ENCODE measurements around the gene CD200. TPM values are rescaled to one million over a fixed set of nuclear protein-coding genes. Genes with fewer than 3 reads are reported as not detected.

The CD200 gene
- total RNA-seq, 1 experiment from 2014 or later: not detected

- DNase-seq (ENCODE audit: low read depth): no peak
These were observed 1.1 kb upstream of the CD200 start for GRCh38 chr3:112331851-112332250.

DNA sequence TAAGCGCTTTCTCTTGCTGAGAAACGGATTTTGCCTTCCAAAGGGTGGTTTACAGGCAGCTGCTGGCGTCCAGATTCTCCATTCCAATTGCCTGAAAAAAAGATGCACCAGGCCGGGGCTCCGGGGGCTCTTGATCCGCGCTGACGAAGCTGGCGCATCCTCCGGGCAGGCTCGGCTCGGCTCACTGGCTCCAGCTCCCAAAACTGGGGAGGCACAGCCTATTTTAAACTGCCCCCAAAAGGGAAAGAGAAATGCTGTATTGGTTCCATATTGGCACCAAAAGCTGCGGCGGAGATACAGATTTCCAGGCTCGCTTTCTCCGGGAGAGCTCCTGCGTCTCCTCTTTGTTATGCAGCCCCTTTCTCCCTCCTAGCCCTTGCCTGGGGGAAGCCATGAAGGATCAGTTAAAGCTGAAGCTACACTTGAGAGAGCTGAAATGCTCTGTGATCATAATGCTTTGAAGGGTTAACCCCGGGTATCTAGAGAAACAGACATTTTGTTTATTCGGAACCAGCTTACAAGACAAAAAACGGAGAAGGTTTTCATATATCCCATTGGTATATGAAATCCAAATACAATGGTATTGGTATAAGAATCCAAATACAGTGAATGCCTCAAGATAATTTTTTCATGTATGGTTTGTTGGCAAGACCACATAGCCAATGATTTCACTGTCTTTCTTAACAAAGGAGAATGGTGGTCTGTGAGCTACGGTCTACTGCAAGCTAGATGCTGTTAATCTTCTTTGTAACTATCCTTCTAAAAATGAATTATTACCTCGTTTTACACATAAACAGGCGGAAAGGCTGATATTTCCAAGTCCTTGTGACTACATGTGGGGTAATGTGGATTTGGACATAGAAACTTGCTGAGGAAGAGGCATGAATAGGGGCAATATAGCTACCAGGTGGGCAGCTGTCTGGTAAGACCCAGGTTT is 693 bp downstream of the CD200 start:
- DNase-seq (ENCODE audit: low read depth): no peak

GRCh38 chr3:112334691-112335433 is 1.9 kb downstream of the CD200 start:
- DNase-seq (ENCODE audit: low read depth): no peak

DNA sequence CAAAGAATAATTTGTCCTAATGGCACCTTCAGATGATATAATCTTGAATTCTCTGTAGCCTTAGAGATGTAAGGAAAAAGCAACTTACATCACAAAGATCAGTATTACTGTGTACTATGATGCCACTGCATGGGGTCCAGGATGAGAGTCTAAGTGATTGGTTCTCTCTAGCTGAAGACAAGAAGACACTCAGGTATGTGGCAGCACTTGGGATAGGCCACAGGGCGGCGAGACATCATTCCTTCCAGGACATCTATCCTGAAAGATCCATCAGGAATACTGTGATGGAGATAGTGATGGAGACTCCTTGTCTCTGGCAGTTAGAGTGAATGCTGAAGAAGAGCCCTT is 2.5 kb downstream of the CD200 start:
- no peak for DNase-seq (ENCODE audit: low read depth)

DNA sequence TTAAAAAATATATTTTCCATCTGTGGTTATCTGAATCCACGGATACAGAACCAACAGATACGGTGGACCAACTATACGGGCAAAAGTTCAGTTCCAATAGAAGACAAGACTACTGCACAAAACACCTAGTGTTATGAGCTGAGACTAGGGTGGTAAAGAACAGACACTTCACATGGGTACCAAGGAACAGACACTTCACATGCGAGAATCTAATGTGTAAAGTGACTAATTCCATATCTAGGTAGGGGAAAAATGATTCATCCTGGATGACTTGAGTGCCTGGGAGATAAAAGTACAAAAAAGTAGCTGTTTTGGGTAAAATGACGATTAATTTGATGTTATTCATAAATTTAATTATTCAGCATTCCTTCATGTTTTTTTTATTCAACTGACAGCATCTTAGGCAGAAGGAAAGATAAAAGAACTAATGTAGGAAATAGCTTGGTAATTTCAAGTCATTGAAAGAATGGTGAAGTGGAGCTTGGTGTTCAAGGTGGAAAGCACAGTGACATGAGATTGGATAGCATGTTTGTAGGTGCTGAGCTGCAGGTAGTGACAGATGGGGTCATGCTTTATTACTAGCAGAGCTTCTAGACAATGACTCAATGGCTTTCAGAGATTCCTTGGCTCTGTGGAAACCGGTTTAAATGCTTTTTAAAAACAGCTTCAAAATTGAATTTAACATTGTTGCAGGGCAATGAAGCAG is 5.2 kb downstream of the CD200 start:
- DNase-seq (ENCODE audit: low read depth): peak; percentile 29

- DNase-seq (ENCODE audit: low read depth): no peak
These were observed 5.7 kb downstream of the CD200 start for GRCh38 chr3:112338727-112339056.

DNA sequence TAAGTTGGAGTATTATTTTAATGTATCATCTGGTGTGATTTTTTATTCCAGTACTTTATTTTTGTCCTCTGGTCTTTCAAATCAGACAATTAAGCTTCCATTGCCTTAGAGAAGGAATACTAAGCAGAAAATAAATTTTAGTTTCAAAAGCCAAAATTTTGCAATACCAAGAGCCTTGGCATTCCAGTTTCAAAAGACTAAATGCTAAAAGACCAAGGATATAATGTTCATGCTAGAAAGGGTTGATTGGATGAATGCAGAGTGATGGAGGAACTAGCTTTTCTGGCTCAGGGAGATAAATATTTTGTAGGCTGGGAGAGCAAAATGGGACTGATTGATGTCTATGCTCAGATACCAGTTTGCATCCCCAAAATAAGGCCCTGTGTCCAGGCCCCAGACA is 6.2 kb downstream of the CD200 start:
- DNase-seq (ENCODE audit: low read depth): no peak

GRCh38 chr3:112339609-112340008 is 6.7 kb downstream of the CD200 start:
- no peak for DNase-seq (ENCODE audit: low read depth)

GRCh38 chr3:112341386-112341785 is 8.4 kb downstream of the CD200 start:
- DNase-seq (ENCODE audit: low read depth): no peak

DNA sequence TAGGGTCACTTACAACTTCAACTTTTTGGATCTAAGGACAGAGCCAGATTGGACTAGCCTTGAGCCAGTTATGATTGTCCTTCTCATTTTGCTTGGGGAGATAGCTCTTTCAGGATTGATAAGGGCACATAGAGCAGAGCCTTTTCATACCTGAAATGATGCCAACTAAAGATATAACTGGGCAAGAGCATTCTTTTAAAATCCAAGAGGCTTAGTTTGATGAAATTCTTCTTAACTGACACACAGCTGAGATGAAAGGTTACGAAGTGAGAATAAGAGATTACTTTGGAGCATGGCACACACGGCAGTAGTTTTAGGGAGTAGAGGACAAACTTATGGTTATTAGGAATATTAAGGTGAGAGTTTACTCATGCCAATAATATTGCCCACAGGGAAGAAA is 12.7 kb downstream of the CD200 start:
- DNase-seq (ENCODE audit: low read depth): no peak

- DNase-seq (ENCODE audit: low read depth): no peak
These were observed 13.7 kb downstream of the CD200 start for GRCh38 chr3:112346491-112347122.

DNA sequence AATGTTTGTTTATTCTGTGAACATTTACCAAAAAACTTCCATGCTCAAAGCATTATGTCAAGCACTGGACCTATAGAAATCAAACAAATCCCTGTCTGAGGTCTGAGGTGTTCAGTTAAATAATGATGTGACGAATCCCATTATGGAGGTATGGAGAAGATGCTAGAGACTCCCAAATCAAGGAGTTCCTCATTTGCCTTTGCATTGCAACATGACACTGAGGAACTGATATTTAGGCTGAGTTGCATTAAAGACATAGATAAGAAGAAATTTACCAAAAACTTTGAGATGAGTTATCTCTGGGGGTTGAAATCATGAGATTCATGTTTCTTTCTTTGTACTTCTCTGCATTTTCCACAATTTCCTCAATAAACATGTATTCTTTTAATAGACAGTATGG is 16.0 kb downstream of the CD200 start:
- DNase-seq (ENCODE audit: low read depth): no peak

DNA sequence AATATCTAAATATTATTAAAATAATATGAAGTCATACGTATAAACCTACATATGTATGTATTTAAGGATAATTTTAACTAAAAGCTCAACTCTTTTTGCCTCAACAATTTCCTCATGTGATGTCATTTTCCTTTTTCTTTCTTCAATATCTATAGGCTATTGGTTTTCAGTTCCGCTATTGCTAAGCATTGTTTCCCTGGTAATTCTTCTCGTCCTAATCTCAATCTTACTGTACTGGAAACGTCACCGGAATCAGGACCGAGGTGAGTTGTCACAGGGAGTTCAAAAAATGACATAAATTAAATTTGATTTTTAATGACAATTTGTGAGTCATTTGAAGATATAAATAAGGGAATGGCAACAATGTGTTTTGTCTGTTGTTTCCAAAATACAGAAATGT is 16.6 kb downstream of the CD200 start:
- DNase-seq (ENCODE audit: low read depth): no peak

GRCh38 chr3:112350018-112350810 is 17.3 kb downstream of the CD200 start:
- DNase-seq (ENCODE audit: low read depth): no peak

GRCh38 chr3:112351036-112351435 is 18.1 kb downstream of the CD200 start:
- DNase-seq (ENCODE audit: low read depth): peak; percentile 21

- no peak for DNase-seq (ENCODE audit: low read depth)
These were observed 18.9 kb downstream of the CD200 start for GRCh38 chr3:112351823-112352222.

- no peak for DNase-seq (ENCODE audit: low read depth)
These were observed 19.8 kb downstream of the CD200 start for GRCh38 chr3:112352720-112353119.

GRCh38 chr3:112353365-112353764 is 20.4 kb downstream of the CD200 start:
- no peak for DNase-seq (ENCODE audit: low read depth)

GRCh38 chr3:112354642-112355306 is 21.8 kb downstream of the CD200 start:
- no peak for DNase-seq (ENCODE audit: low read depth)

DNA sequence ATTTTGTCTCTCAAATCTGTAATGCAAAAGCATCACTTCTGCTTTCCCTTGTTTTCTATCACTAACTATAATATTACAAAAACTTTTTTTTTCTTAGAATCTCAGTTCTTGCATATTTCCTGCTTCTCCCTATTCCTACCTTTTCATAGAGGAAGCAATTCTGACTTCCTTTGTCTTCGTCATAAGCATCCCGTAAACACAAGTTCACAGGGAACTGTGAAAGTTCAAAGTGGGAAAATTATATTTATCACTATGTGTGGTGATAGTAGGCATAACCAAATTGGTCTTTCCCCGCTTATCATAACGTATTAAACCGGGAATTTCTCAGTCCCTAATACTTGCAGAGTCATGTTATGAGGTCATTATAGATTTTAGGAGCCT is 22.3 kb downstream of the CD200 start:
- DNase-seq (ENCODE audit: low read depth): no peak
